HCT116 (cell line): ENCODE measurements around the gene SCN7A. TPM values are rescaled to one million over a fixed set of nuclear protein-coding genes. Genes with fewer than 3 reads are reported as not detected.

Experiments used
- ATAC-seq: fragments of 200-7000 bp; cut with Tn5 transposase; 2 replicates; pipeline ENCODE4 v1.9.1; 2020; ENCODE audit warnings: mild to moderate bottlenecking, moderate library complexity
- BruUV-seq: library from RNA; stranded (reverse); fragments of 400-500 nt; replicated peaks from 2 replicates; lab custom pipeline; 2021; lab: Mats Ljungman, UMichigan
- CTCF ChIA-PET: fragments of 300-600 bp; sonication (Branson Sonifier 250); formaldehyde crosslinking; loops from one replicate; lab custom pipeline; 2021; ENCODE audit warnings: antibody characterized with exemption; lab: Charles Lee
- POLR2A ChIA-PET: fragments of 300-600, 350-600 bp; sonication (Branson Sonifier 250); formaldehyde crosslinking; loops from one replicate; lab custom pipeline; 2021; ENCODE audit warnings: antibody characterized with exemption; lab: Charles Lee
- RAD21 ChIA-PET, 2 experiments: fragments of 300-600 bp; sonication (Branson Sonifier 250); formaldehyde crosslinking; loops; one replicate each; lab custom pipeline; 2023; ENCODE audit warnings: low total read pairs in 2 of 2; ENCODE audit not compliant: uncharacterized antibody in 2 of 2, unreplicated experiment in 2 of 2, low non-redundant PET in 1 of 2; lab: Charles Lee
- DNase-seq: peaks from one replicate; pipeline ENCODE4 v3.0.0-alpha.2; 2010; ENCODE audit warnings: low read depth, low spot score
- H2AFZ ChIP-seq: fragments of 200-600 bp; shearing (Covaris generic), sonication (generic); 2 replicates; pipeline ENCODE4 v1.6.1; 2017; ENCODE audit warnings: low read depth, mixed run types, mixed read lengths, antibody characterized with exemption, low read length; ENCODE audit not compliant: poor library complexity, severe bottlenecking
- H3K27ac ChIP-seq: 2 replicates; pipeline ENCODE4 v1.5.1; 2012; ENCODE audit warnings: low read depth, low read length
- H3K27me3 ChIP-seq: fragments of 200-600 bp; sonication (generic); 2 replicates; pipeline ENCODE4 v1.6.1; 2016; ENCODE audit warnings: mixed run types, low read length, mixed read lengths; ENCODE audit not compliant: insufficient read depth
- H3K36me3 ChIP-seq, 2 experiments: fragments of 200-500 bp in 1 of 2; fragments of 200-600 bp in 1 of 2; sonication (Bioruptor generic) in 1 of 2; sonication (generic) in 1 of 2; 2 replicates each; pipeline versions ENCODE4 v1.5.1 to v1.6.1; 2014 to 2016; ENCODE audit warnings: low read length in 2 of 2, inconsistent platforms in 1 of 2, mixed read lengths in 1 of 2, mixed run types in 1 of 2; ENCODE audit not compliant: insufficient read depth in 2 of 2, control insufficient read depth in 1 of 2
- H3K4me1 ChIP-seq, 2 experiments: fragments of 200-600 bp in 1 of 2; sonication (generic) in 1 of 2; 2 replicates each; pipeline versions ENCODE4 v1.5.1 to v1.6.1; 2012 to 2017; ENCODE audit warnings: low read length in 2 of 2, inconsistent platforms in 1 of 2, mild to moderate bottlenecking in 1 of 2, mixed read lengths in 1 of 2, mixed run types in 1 of 2, moderate library complexity in 1 of 2; ENCODE audit not compliant: insufficient read depth in 2 of 2, control insufficient read depth in 1 of 2
- H3K4me2 ChIP-seq: fragments of 200-600 bp; sonication (generic); 2 replicates; pipeline ENCODE4 v1.6.1; 2017; ENCODE audit warnings: mixed run types, low read length, mixed read lengths
- H3K4me3 ChIP-seq, 2 experiments: fragments of 200-600 bp in 1 of 2; sonication (generic) in 1 of 2; replicated peaks in 1 of 2; 2 replicates each; pipeline ENCODE4 v1.5.1; 2011 to 2016; ENCODE audit warnings: low read length in 2 of 2, control low read depth in 1 of 2, low read depth in 1 of 2, mild to moderate bottlenecking in 1 of 2, mixed read lengths in 1 of 2, mixed run types in 1 of 2
- H3K79me2 ChIP-seq: fragments of 200-600 bp; sonication (generic); 2 replicates; pipeline ENCODE4 v1.6.1; 2017; ENCODE audit warnings: mild to moderate bottlenecking, mixed run types, low read length, moderate library complexity, mixed read lengths; ENCODE audit not compliant: insufficient read depth
- H3K9ac ChIP-seq: fragments of 200-600 bp; sonication (generic); 2 replicates; pipeline ENCODE4 v1.6.1; 2016; ENCODE audit warnings: low read length, mixed read lengths
- H3K9me2 ChIP-seq: fragments of 200-600 bp; sonication (generic), shearing (Covaris generic); 2 replicates; pipeline ENCODE4 v1.6.1; 2017; ENCODE audit warnings: mixed run types, mild to moderate bottlenecking, moderate library complexity; ENCODE audit not compliant: insufficient read depth
- H3K9me3 ChIP-seq, 2 experiments: fragments of 200-500 bp in 1 of 2; fragments of 200-600 bp in 1 of 2; sonication (Bioruptor generic) in 1 of 2; sonication (generic) in 1 of 2; 2 replicates each; pipeline ENCODE4 v1.6.1; 2014 to 2017; ENCODE audit warnings: low read length in 2 of 2, mixed read lengths in 2 of 2, inconsistent platforms in 1 of 2, low read depth in 1 of 2, mild to moderate bottlenecking in 1 of 2, mixed run types in 1 of 2, moderate library complexity in 1 of 2; ENCODE audit not compliant: control insufficient read depth in 1 of 2, insufficient read depth in 1 of 2
- H4K20me1 ChIP-seq: fragments of 200-600 bp; sonication (generic), shearing (Covaris generic); 2 replicates; pipeline ENCODE4 v1.6.1; 2017; ENCODE audit warnings: mixed run types, mild to moderate bottlenecking, moderate library complexity; ENCODE audit not compliant: insufficient read depth
- ATF3 ChIP-seq: IDR thresholded peaks from 2 replicates; pipeline ENCODE4 v1.6.1; 2012
- CTCF ChIP-seq, 3 experiments: fragments of 200-600 bp in 1 of 3; sonication (generic) in 1 of 3; IDR thresholded peaks in 2 of 3; conservative IDR thresholded peaks in 1 of 3; 2 replicates each; pipeline ENCODE4 v1.5.1; 2012 to 2017; ENCODE audit warnings: low read depth in 2 of 3, low read length in 2 of 3, antibody characterized with exemption in 1 of 3, borderline replicate concordance in 1 of 3, control low read depth in 1 of 3, mild to moderate bottlenecking in 1 of 3, mixed read lengths in 1 of 3, mixed run types in 1 of 3, moderate library complexity in 1 of 3; ENCODE audit not compliant: insufficient read depth in 1 of 3
- ELF1 ChIP-seq: IDR thresholded peaks from 2 replicates; pipeline ENCODE4 v1.6.1; 2012; ENCODE audit warnings: low read depth, borderline replicate concordance
- EZH2phosphoT487 ChIP-seq: fragments of 200-600 bp; IDR thresholded peaks from 2 replicates; pipeline ENCODE4 v1.6.1; 2018; ENCODE audit warnings: antibody characterized with exemption, borderline replicate concordance
- JUND ChIP-seq: IDR thresholded peaks from 2 replicates; pipeline ENCODE4 v1.6.1; 2012
- MAX ChIP-seq: IDR thresholded peaks from 2 replicates; pipeline ENCODE4 v1.6.1; 2012
- POLR2A ChIP-seq: IDR thresholded peaks from 2 replicates; pipeline ENCODE4 v1.7.0; 2011; ENCODE audit warnings: borderline replicate concordance; ENCODE audit not compliant: insufficient read depth, insufficient read length; ENCODE audit errors: extremely low read depth
- RAD21 ChIP-seq: IDR thresholded peaks from 2 replicates; pipeline ENCODE4 v1.6.1; 2012; ENCODE audit warnings: low read depth, mild to moderate bottlenecking
- REST ChIP-seq: IDR thresholded peaks from 2 replicates; pipeline ENCODE4 v1.6.1; 2012; ENCODE audit warnings: low read depth
- SIN3A ChIP-seq: IDR thresholded peaks from 2 replicates; pipeline ENCODE4 v1.6.1; 2012; ENCODE audit warnings: low read depth
- SP1 ChIP-seq: IDR thresholded peaks from 2 replicates; pipeline ENCODE4 v1.6.1; 2012; ENCODE audit warnings: low read depth
- TCF7L2 ChIP-seq: IDR thresholded peaks from 2 replicates; pipeline ENCODE4 v1.7.0; 2011; ENCODE audit warnings: borderline replicate concordance, inconsistent platforms; ENCODE audit not compliant: insufficient read depth, insufficient read length; ENCODE audit errors: extremely low read depth
- ZBTB33 ChIP-seq: IDR thresholded peaks from 2 replicates; pipeline ENCODE4 v1.6.1; 2011; ENCODE audit warnings: mild to moderate bottlenecking, low read length, moderate library complexity; ENCODE audit not compliant: insufficient replicate concordance; ENCODE audit errors: extremely low read depth
- ZNF274 ChIP-seq: fragments of 200-500 bp; sonication (Bioruptor generic); IDR thresholded peaks from 2 replicates; pipeline ENCODE4 v1.6.1; 2014; ENCODE audit warnings: mild to moderate bottlenecking, low read depth, low read length, inconsistent platforms
- intact Hi-C: fragments of 100-400 bp; cut with micrococcal nuclease; formaldehyde crosslinking; loops from 2 replicates; pipeline ENCODE4 v1.10.0; 2022
- total RNA-seq: library from RNA; stranded (reverse); gene quantifications from one replicate; pipeline ENCODE4 v1.2.1, GENCODE V29; 2021; ENCODE audit not compliant: unreplicated experiment

The SCN7A gene
- total RNA-seq, 1 experiment from 2014 or later: 0.07 TPM

- ATAC-seq (no peak), DNase-seq (no peak)
- H3K9me2 ChIP-seq: no peaks in the 10 kb centered on the region
- H3K4me3 ChIP-seq: no peak overlapping the region
- H4K20me1 ChIP-seq: no peaks in the 10 kb centered on the region
- H2AFZ ChIP-seq: no peak overlapping the region
- RAD21 ChIA-PET: no interaction called here
- H3K79me2 ChIP-seq: no peaks in the 10 kb centered on the region
- POLR2A ChIA-PET: no interaction called here
- no peaks in the 10 kb centered on the region for H3K4me1 ChIP-seq
- TF ChIP-seq POLR2A (no peak), ZBTB33 (no peak), SP1 (no peak), ELF1 (no peak), MAX (no peak), RAD21 (no peak), ZNF274 (no peak), ATF3 (no peak), EZH2phosphoT487 (no peak), REST (no peak), JUND (no peak), CTCF (IDR thresholded peaks at IDR 0.05 in 2 of 3, conservative IDR thresholded peaks at IDR 0.05 in 1 of 3; ENCODE audit: borderline replicate concordance in 1 of 3, insufficient read depth in 1 of 3, low read depth in 2 of 3, low read length in 2 of 3) (no peak), SIN3A (no peak), TCF7L2 (no peak)
- H3K27me3 ChIP-seq: peaks cover 6% of the 10 kb centered on the region; the same call in 1 of the 2 replicates
- H3K36me3 ChIP-seq: no peaks in the 10 kb centered on the region
- H3K27ac ChIP-seq: no peak overlapping the region
- BruUV-seq: no TSS peak
- no peak overlapping the region for H3K4me2 ChIP-seq
- H3K9ac ChIP-seq: no peak overlapping the region
- CTCF ChIA-PET: no interaction called here
- H3K9me3 ChIP-seq: no peaks in the 10 kb centered on the region
- intact Hi-C loops: no loop called here
Measured at GRCh38 chr2:166499281-166499680, 5.2 kb upstream of the SCN7A start.
